Mononuclear cell (primary cell): Measurements from ENCODE around the gene APOC1. TPM values are rescaled to one million over a fixed set of nuclear protein-coding genes. Genes with fewer than 3 reads are reported as not detected.
"Not testable (repeated sequence)": the region's sequence is repeated elsewhere in the genome, so short reads cannot be mapped to it uniquely, and the experiment has no call there.

Experiments
- H3K27me3 ChIP-seq: 2 replicates; pipeline ENCODE4 v1.6.0; 2011; ENCODE audit warnings: low read length, control low read depth; ENCODE audit not compliant: insufficient read depth
- H3K4me1 ChIP-seq: 2 replicates; pipeline ENCODE4 v1.5.1; 2011; ENCODE audit warnings: mild to moderate bottlenecking, low read length, control low read depth; ENCODE audit not compliant: insufficient read depth
- H3K4me3 ChIP-seq: 2 replicates; pipeline ENCODE4 v1.5.1; 2011; ENCODE audit warnings: mild to moderate bottlenecking, low read length, moderate library complexity
- H3K9me3 ChIP-seq: 2 replicates; pipeline ENCODE4 v1.5.1; 2011; ENCODE audit warnings: low read depth, mild to moderate bottlenecking, control low read depth, low read length
- total RNA-seq: library from RNA; depleted of rRNA; stranded (reverse); fragments of >200 nt; gene quantifications from one replicate; pipeline ENCODE4 v1.2.3, GENCODE V29; 2012

The APOC1 gene
- total RNA-seq, 1 donor = not detected

- not testable (repeated sequence) for H3K9me3 ChIP-seq, H3K4me3 ChIP-seq, H3K4me1 ChIP-seq, H3K27me3 ChIP-seq
Measured at GRCh38 chr19:44882619-44883397, 31.6 kb upstream of the APOC1 start.

- H3K27me3 ChIP-seq = no peaks in the 10 kb centered on the region
- H3K9me3 ChIP-seq = no peaks in the 10 kb centered on the region
- no peaks in the 10 kb centered on the region for H3K4me1 ChIP-seq
Measured at GRCh38 chr19:44883922-44884321, 30.5 kb upstream of the APOC1 start.

GRCh38 chr19:44884566-44884965, 29.8 kb upstream of the APOC1 start:
- Histone ChIP-seq H3K4me3 (no peak overlapping the region), H3K4me1 (peaks cover 2% of the 10 kb centered on the region), H3K27me3 (no peaks in the 10 kb centered on the region), H3K9me3 (no peaks in the 10 kb centered on the region)

More at GRCh38 chr19:44883922-44884321, 30.5 kb upstream of the APOC1 start:
- no peak overlapping the region for H3K4me3 ChIP-seq

GRCh38 chr19:44886141-44886540, 28.3 kb upstream of the APOC1 start:
- Histone ChIP-seq H3K9me3 (no peaks in the 10 kb centered on the region), H3K4me3 (no peak overlapping the region), H3K4me1 (peaks cover 9% of the 10 kb centered on the region), H3K27me3 (no peaks in the 10 kb centered on the region)

- no peaks in the 10 kb centered on the region for H3K9me3 ChIP-seq
- H3K27me3 ChIP-seq = no peaks in the 10 kb centered on the region
- no peak overlapping the region for H3K4me3 ChIP-seq
- H3K4me1 ChIP-seq = peaks cover 22% of the 10 kb centered on the region
Measured at GRCh38 chr19:44887648-44888047, 26.8 kb upstream of the APOC1 start.

- not testable (repeated sequence) for H3K9me3 ChIP-seq, H3K27me3 ChIP-seq, H3K4me3 ChIP-seq
- peaks cover 22% of the 10 kb centered on the region for H3K4me1 ChIP-seq
Measured at GRCh38 chr19:44888335-44888734, 26.1 kb upstream of the APOC1 start.

- H3K4me1 ChIP-seq = peaks cover 22% of the 10 kb centered on the region
- peak overlapping the region; percentile 58 for H3K4me3 ChIP-seq
- H3K27me3 ChIP-seq = no peaks in the 10 kb centered on the region
- no peaks in the 10 kb centered on the region for H3K9me3 ChIP-seq
Measured at GRCh38 chr19:44889830-44890365, 24.5 kb upstream of the APOC1 start.

- Histone ChIP-seq H3K4me1 (peaks cover 22% of the 10 kb centered on the region), H3K27me3 (no peaks in the 10 kb centered on the region), H3K9me3 (no peaks in the 10 kb centered on the region), H3K4me3 (peak overlapping the region; percentile 58)
Measured at GRCh38 chr19:44890366-44891015, 23.9 kb upstream of the APOC1 start.

- Histone ChIP-seq H3K27me3 (no peaks in the 10 kb centered on the region), H3K4me3 (peak within 1 kb of the TSS; percentile 58), H3K9me3 (no peaks in the 10 kb centered on the region), H3K4me1 (peaks cover 22% of the 10 kb centered on the region)
Measured at GRCh38 chr19:44891016-44891882, 23.2 kb upstream of the APOC1 start, which contains the start of gene TOMM40. TSS of gene TOMM40 (plus strand) at chr19:44891254. CDS start at chr19:44891416, 162 bp downstream.

- Histone ChIP-seq H3K27me3 (no peaks in the 10 kb centered on the region), H3K4me3 (no peak overlapping the region), H3K9me3 (no peaks in the 10 kb centered on the region), H3K4me1 (peaks cover 22% of the 10 kb centered on the region)
Measured at GRCh38 chr19:44892932-44893331, 21.5 kb upstream of the APOC1 start.

- Histone ChIP-seq H3K27me3 (no peaks in the 10 kb centered on the region), H3K9me3 (no peaks in the 10 kb centered on the region), H3K4me3 (no peak overlapping the region), H3K4me1 (peaks cover 22% of the 10 kb centered on the region)
Measured at GRCh38 chr19:44893332-44894051, 20.9 kb upstream of the APOC1 start.

GRCh38 chr19:44894052-44894400, 20.4 kb upstream of the APOC1 start:
- no peaks in the 10 kb centered on the region for H3K27me3 ChIP-seq
- H3K9me3 ChIP-seq = no peaks in the 10 kb centered on the region
- H3K4me1 ChIP-seq = peaks cover 22% of the 10 kb centered on the region
- H3K4me3 ChIP-seq = no peak overlapping the region

- peaks cover 16% of the 10 kb centered on the region for H3K4me1 ChIP-seq
- H3K27me3 ChIP-seq = no peaks in the 10 kb centered on the region
- no peak overlapping the region for H3K4me3 ChIP-seq
- H3K9me3 ChIP-seq = no peaks in the 10 kb centered on the region
Measured at GRCh38 chr19:44894946-44895345, 19.5 kb upstream of the APOC1 start.

- Histone ChIP-seq H3K4me3 (no peak overlapping the region), H3K4me1 (no peaks in the 10 kb centered on the region), H3K27me3 (no peaks in the 10 kb centered on the region), H3K9me3 (no peaks in the 10 kb centered on the region)
Measured at GRCh38 chr19:44897835-44898234, 16.6 kb upstream of the APOC1 start.
